ENCODE measurements around the gene ANGPT4. TPM values are rescaled to one million over a fixed set of nuclear protein-coding genes. Genes with fewer than 3 reads are reported as not detected.

Gene ANGPT4
- total RNA-seq, 1 experiment from 2014 or later = 0.20 TPM

GRCh38 chr20:887137-887536 lies 29.0 kb downstream of the ANGPT4 start:
- CTCF ChIA-PET = interaction anchor here (2.1 kb wide), 1 partner anchor 25 kb away, joined by 5 read pairs; no protein-coding TSS in a partner anchor

More at GRCh38 chr20:887137-887536, 29.0 kb downstream of the ANGPT4 start:
- POLR2A ChIA-PET = no interaction called here
- H3K27me3 Mint-ChIP-seq (ENCODE audit: low read depth) = peaks cover 22% of the 10 kb centered on the region
- H3K4me3 Mint-ChIP-seq = no peak overlapping the region
- no peak overlapping the region for H3K27ac Mint-ChIP-seq
- H3K9me3 Mint-ChIP-seq = no peaks in the 10 kb centered on the region
- peaks cover 14% of the 10 kb centered on the region for H3K4me1 Mint-ChIP-seq
- ATAC-seq (no peak), DNase-seq (ENCODE audit: low spot score) (no peak)
- TF ChIP-seq, protein P1, sequence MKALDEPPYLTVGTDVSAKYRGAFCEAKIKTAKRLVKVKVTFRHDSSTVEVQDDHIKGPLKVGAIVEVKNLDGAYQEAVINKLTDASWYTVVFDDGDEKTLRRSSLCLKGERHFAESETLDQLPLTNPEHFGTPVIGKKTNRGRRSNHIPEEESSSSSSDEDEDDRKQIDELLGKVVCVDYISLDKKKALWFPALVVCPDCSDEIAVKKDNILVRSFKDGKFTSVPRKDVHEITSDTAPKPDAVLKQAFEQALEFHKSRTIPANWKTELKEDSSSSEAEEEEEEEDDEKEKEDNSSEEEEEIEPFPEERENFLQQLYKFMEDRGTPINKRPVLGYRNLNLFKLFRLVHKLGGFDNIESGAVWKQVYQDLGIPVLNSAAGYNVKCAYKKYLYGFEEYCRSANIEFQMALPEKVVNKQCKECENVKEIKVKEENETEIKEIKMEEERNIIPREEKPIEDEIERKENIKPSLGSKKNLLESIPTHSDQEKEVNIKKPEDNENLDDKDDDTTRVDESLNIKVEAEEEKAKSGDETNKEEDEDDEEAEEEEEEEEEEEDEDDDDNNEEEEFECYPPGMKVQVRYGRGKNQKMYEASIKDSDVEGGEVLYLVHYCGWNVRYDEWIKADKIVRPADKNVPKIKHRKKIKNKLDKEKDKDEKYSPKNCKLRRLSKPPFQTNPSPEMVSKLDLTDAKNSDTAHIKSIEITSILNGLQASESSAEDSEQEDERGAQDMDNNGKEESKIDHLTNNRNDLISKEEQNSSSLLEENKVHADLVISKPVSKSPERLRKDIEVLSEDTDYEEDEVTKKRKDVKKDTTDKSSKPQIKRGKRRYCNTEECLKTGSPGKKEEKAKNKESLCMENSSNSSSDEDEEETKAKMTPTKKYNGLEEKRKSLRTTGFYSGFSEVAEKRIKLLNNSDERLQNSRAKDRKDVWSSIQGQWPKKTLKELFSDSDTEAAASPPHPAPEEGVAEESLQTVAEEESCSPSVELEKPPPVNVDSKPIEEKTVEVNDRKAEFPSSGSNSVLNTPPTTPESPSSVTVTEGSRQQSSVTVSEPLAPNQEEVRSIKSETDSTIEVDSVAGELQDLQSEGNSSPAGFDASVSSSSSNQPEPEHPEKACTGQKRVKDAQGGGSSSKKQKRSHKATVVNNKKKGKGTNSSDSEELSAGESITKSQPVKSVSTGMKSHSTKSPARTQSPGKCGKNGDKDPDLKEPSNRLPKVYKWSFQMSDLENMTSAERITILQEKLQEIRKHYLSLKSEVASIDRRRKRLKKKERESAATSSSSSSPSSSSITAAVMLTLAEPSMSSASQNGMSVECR (CRISPR knock-in tag; IDR thresholded peaks at IDR 0.05; ENCODE audit: borderline replicate concordance) = no peak
- no peak for TF ChIP-seq ZBTB21 (CRISPR knock-in tag; IDR thresholded peaks at IDR 0.05; ENCODE audit: borderline replicate concordance)
- no peak for TF ChIP-seq FOXJ3 (CRISPR knock-in tag; IDR thresholded peaks at IDR 0.05; ENCODE audit: borderline replicate concordance)
- TF ChIP-seq CTCF (IDR thresholded peaks at IDR 0.05) = no peak
- TF ChIP-seq, protein P2, sequence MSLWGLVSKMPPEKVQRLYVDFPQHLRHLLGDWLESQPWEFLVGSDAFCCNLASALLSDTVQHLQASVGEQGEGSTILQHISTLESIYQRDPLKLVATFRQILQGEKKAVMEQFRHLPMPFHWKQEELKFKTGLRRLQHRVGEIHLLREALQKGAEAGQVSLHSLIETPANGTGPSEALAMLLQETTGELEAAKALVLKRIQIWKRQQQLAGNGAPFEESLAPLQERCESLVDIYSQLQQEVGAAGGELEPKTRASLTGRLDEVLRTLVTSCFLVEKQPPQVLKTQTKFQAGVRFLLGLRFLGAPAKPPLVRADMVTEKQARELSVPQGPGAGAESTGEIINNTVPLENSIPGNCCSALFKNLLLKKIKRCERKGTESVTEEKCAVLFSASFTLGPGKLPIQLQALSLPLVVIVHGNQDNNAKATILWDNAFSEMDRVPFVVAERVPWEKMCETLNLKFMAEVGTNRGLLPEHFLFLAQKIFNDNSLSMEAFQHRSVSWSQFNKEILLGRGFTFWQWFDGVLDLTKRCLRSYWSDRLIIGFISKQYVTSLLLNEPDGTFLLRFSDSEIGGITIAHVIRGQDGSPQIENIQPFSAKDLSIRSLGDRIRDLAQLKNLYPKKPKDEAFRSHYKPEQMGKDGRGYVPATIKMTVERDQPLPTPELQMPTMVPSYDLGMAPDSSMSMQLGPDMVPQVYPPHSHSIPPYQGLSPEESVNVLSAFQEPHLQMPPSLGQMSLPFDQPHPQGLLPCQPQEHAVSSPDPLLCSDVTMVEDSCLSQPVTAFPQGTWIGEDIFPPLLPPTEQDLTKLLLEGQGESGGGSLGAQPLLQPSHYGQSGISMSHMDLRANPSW (CRISPR knock-in tag; conservative IDR thresholded peaks at IDR 0.05; ENCODE audit: low read depth) = no peak
- TF ChIP-seq SOX15 (CRISPR knock-in tag; IDR thresholded peaks at IDR 0.05) = no peak
- TF ChIP-seq, protein P3, sequence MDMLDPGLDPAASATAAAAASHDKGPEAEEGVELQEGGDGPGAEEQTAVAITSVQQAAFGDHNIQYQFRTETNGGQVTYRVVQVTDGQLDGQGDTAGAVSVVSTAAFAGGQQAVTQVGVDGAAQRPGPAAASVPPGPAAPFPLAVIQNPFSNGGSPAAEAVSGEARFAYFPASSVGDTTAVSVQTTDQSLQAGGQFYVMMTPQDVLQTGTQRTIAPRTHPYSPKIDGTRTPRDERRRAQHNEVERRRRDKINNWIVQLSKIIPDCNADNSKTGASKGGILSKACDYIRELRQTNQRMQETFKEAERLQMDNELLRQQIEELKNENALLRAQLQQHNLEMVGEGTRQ (CRISPR knock-in tag; IDR thresholded peaks at IDR 0.05) = no peak
- TF ChIP-seq, protein P4, sequence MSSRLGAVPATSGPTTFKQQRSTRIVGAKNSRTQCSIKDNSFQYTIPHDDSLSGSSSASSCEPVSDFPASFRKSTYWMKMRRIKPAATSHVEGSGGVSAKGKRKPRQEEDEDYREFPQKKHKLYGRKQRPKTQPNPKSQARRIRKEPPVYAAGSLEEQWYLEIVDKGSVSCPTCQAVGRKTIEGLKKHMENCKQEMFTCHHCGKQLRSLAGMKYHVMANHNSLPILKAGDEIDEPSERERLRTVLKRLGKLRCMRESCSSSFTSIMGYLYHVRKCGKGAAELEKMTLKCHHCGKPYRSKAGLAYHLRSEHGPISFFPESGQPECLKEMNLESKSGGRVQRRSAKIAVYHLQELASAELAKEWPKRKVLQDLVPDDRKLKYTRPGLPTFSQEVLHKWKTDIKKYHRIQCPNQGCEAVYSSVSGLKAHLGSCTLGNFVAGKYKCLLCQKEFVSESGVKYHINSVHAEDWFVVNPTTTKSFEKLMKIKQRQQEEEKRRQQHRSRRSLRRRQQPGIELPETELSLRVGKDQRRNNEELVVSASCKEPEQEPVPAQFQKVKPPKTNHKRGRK (CRISPR knock-in tag; IDR thresholded peaks at IDR 0.05; ENCODE audit: borderline replicate concordance) = no peak
- TF ChIP-seq, protein P5, sequence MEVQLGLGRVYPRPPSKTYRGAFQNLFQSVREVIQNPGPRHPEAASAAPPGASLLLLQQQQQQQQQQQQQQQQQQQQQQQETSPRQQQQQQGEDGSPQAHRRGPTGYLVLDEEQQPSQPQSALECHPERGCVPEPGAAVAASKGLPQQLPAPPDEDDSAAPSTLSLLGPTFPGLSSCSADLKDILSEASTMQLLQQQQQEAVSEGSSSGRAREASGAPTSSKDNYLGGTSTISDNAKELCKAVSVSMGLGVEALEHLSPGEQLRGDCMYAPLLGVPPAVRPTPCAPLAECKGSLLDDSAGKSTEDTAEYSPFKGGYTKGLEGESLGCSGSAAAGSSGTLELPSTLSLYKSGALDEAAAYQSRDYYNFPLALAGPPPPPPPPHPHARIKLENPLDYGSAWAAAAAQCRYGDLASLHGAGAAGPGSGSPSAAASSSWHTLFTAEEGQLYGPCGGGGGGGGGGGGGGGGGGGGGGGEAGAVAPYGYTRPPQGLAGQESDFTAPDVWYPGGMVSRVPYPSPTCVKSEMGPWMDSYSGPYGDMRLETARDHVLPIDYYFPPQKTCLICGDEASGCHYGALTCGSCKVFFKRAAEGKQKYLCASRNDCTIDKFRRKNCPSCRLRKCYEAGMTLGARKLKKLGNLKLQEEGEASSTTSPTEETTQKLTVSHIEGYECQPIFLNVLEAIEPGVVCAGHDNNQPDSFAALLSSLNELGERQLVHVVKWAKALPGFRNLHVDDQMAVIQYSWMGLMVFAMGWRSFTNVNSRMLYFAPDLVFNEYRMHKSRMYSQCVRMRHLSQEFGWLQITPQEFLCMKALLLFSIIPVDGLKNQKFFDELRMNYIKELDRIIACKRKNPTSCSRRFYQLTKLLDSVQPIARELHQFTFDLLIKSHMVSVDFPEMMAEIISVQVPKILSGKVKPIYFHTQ (CRISPR knock-in tag; IDR thresholded peaks at IDR 0.05) = no peak
- TF ChIP-seq, protein P6, sequence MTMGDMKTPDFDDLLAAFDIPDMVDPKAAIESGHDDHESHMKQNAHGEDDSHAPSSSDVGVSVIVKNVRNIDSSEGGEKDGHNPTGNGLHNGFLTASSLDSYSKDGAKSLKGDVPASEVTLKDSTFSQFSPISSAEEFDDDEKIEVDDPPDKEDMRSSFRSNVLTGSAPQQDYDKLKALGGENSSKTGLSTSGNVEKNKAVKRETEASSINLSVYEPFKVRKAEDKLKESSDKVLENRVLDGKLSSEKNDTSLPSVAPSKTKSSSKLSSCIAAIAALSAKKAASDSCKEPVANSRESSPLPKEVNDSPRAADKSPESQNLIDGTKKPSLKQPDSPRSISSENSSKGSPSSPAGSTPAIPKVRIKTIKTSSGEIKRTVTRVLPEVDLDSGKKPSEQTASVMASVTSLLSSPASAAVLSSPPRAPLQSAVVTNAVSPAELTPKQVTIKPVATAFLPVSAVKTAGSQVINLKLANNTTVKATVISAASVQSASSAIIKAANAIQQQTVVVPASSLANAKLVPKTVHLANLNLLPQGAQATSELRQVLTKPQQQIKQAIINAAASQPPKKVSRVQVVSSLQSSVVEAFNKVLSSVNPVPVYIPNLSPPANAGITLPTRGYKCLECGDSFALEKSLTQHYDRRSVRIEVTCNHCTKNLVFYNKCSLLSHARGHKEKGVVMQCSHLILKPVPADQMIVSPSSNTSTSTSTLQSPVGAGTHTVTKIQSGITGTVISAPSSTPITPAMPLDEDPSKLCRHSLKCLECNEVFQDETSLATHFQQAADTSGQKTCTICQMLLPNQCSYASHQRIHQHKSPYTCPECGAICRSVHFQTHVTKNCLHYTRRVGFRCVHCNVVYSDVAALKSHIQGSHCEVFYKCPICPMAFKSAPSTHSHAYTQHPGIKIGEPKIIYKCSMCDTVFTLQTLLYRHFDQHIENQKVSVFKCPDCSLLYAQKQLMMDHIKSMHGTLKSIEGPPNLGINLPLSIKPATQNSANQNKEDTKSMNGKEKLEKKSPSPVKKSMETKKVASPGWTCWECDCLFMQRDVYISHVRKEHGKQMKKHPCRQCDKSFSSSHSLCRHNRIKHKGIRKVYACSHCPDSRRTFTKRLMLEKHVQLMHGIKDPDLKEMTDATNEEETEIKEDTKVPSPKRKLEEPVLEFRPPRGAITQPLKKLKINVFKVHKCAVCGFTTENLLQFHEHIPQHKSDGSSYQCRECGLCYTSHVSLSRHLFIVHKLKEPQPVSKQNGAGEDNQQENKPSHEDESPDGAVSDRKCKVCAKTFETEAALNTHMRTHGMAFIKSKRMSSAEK (CRISPR knock-in tag; IDR thresholded peaks at IDR 0.05; ENCODE audit: borderline replicate concordance) = no peak
- no peak for TF ChIP-seq SP1 (CRISPR knock-in tag; conservative IDR thresholded peaks at IDR 0.05)
- no peak for TF ChIP-seq ETV6 (CRISPR knock-in tag; IDR thresholded peaks at IDR 0.05)
- H3K36me3 Mint-ChIP-seq = no peaks in the 10 kb centered on the region

Measured in WTC11 (cell line).